Progenitor cell of endocrine pancreas (in vitro differentiated cells): ENCODE measurements around the gene P2RX7. TPM values are rescaled to one million over a fixed set of nuclear protein-coding genes. Genes with fewer than 3 reads are reported as not detected.

Experiments
- DNase-seq: peaks from one replicate; pipeline ENCODE4 v3.0.0; 2021; ENCODE audit warnings: low spot score; ENCODE audit not compliant: unreplicated experiment
- H3K27ac Mint-ChIP-seq: 2 replicates; pipeline ENCODE4 v1.8.0; 2021; ENCODE audit warnings: mild to moderate bottlenecking, moderate library complexity, mixed read lengths
- H3K27me3 Mint-ChIP-seq: 2 replicates; pipeline ENCODE4 v1.8.0; 2021; ENCODE audit warnings: mixed read lengths
- H3K36me3 Mint-ChIP-seq: 2 replicates; pipeline ENCODE4 v1.8.0; 2022; ENCODE audit warnings: mixed read lengths; ENCODE audit not compliant: insufficient read depth
- H3K4me1 Mint-ChIP-seq: 2 replicates; pipeline ENCODE4 v1.8.0; 2021; ENCODE audit warnings: low read depth, mixed read lengths
- H3K4me3 Mint-ChIP-seq: 2 replicates; pipeline ENCODE4 v1.8.0; 2021; ENCODE audit warnings: low read depth, mild to moderate bottlenecking, moderate library complexity, mixed read lengths
- H3K9me3 Mint-ChIP-seq: 2 replicates; pipeline ENCODE4 v1.8.0; 2021; ENCODE audit warnings: low read depth, mixed read lengths
- CTCF ChIP-seq: fragments of 200-600 bp; sonication (generic); IDR thresholded peaks from one replicate; pipeline ENCODE4 v1.5.0; 2021; ENCODE audit warnings: antibody characterized with exemption, mild to moderate bottlenecking; ENCODE audit not compliant: unreplicated experiment
- total RNA-seq: library from RNA; stranded (reverse); gene quantifications from 2 replicates; pipeline ENCODE4 v1.2.1, GENCODE V29; 2021

The P2RX7 gene
- total RNA-seq, 1 donor from 2014 or later, result not detected

- Mint-ChIP-seq H3K27me3 (peaks cover 28% of the 10 kb centered on the region), H3K4me1 (peaks cover 9% of the 10 kb centered on the region), H3K9me3 (peaks cover 11% of the 10 kb centered on the region)
These were observed 32.9 kb upstream of the P2RX7 start for GRCh38 chr12:121099779-121100178.

GRCh38 chr12:121102307-121102706 lies 30.4 kb upstream of the P2RX7 start:
- no peak for DNase-seq
- H3K4me1 Mint-ChIP-seq, result no peaks in the 10 kb centered on the region
- peaks cover 4% of the 10 kb centered on the region for H3K36me3 Mint-ChIP-seq
- no peak for TF ChIP-seq CTCF
- H3K27ac Mint-ChIP-seq, result no peak overlapping the region
- no peak overlapping the region for H3K4me3 Mint-ChIP-seq
- H3K9me3 Mint-ChIP-seq, result peaks cover 15% of the 10 kb centered on the region
- H3K27me3 Mint-ChIP-seq, result peaks cover 18% of the 10 kb centered on the region

More at GRCh38 chr12:121099779-121100178, 32.9 kb upstream of the P2RX7 start:
- H3K4me3 Mint-ChIP-seq, result no peak overlapping the region
- TF ChIP-seq CTCF, result no peak
- H3K27ac Mint-ChIP-seq, result no peak overlapping the region
- no peak for DNase-seq
- H3K36me3 Mint-ChIP-seq, result peaks cover 4% of the 10 kb centered on the region

- H3K36me3 Mint-ChIP-seq, result no peaks in the 10 kb centered on the region
- TF ChIP-seq CTCF, result no peak
- no peak overlapping the region for H3K4me3 Mint-ChIP-seq
- peaks cover 12% of the 10 kb centered on the region for H3K27me3 Mint-ChIP-seq
- peaks cover 4% of the 10 kb centered on the region for H3K9me3 Mint-ChIP-seq
- no peaks in the 10 kb centered on the region for H3K4me1 Mint-ChIP-seq
- DNase-seq, result no peak
- no peak overlapping the region for H3K27ac Mint-ChIP-seq
These were observed 25.0 kb upstream of the P2RX7 start for GRCh38 chr12:121107681-121108080.

- H3K9me3 Mint-ChIP-seq, result peaks cover 4% of the 10 kb centered on the region
- H3K36me3 Mint-ChIP-seq, result no peaks in the 10 kb centered on the region
- H3K4me1 Mint-ChIP-seq, result no peaks in the 10 kb centered on the region
- peaks cover 12% of the 10 kb centered on the region for H3K27me3 Mint-ChIP-seq
- no peak for TF ChIP-seq CTCF
- H3K27ac Mint-ChIP-seq, result no peak overlapping the region
- H3K4me3 Mint-ChIP-seq, result no peak overlapping the region
- DNase-seq, result no peak
These were observed 24.2 kb upstream of the P2RX7 start for GRCh38 chr12:121108492-121108891.

- Mint-ChIP-seq H3K4me1 (no peaks in the 10 kb centered on the region), H3K36me3 (no peaks in the 10 kb centered on the region), H3K4me3 (no peak overlapping the region), H3K27me3 (peaks cover 12% of the 10 kb centered on the region), H3K9me3 (no peaks in the 10 kb centered on the region), H3K27ac (no peak overlapping the region)
- peak; percentile 98 for TF ChIP-seq CTCF
- DNase-seq, result peak; percentile 41
These were observed 22.3 kb upstream of the P2RX7 start for GRCh38 chr12:121110211-121110940.
